A673 (cell line): ENCODE results near the gene GMCL2. TPM values are rescaled to one million over a fixed set of nuclear protein-coding genes. Genes with fewer than 3 reads are reported as not detected.

Experiments
- BruUV-seq: library from RNA; stranded (reverse); fragments of 400-500 nt; replicated peaks from 2 replicates; lab custom pipeline; 2021; lab: Mats Ljungman, UMichigan
- CTCF ChIA-PET: fragments of 300-600 bp; sonication (Branson Sonifier 250); formaldehyde crosslinking; loops from one replicate; lab custom pipeline; 2022; ENCODE audit warnings: antibody characterized with exemption; lab: Charles Lee
- POLR2A ChIA-PET: fragments of 300-600 bp; sonication (Branson Sonifier 250); formaldehyde crosslinking; loops from one replicate; lab custom pipeline; 2022; ENCODE audit warnings: antibody characterized with exemption; ENCODE audit not compliant: low non-redundant PET; lab: Charles Lee
- DNase-seq: peaks from one replicate; pipeline ENCODE4 v3.0.0-alpha.2; 2015; ENCODE audit warnings: low spot score
- H3K27ac ChIP-seq: fragments of 200-600 bp; sonication (generic); 2 replicates; pipeline ENCODE4 v1.5.1; 2016; ENCODE audit warnings: mixed run types, low read depth, mild to moderate bottlenecking, mixed read lengths, antibody characterized with exemption, low read length; ENCODE audit not compliant: poor library complexity, severe bottlenecking
- H3K27me3 ChIP-seq: fragments of 200-600 bp; sonication (generic); replicated peaks from 2 replicates; pipeline ENCODE4 v1.6.1; 2017; ENCODE audit warnings: mixed run types, low read depth, mild to moderate bottlenecking, mixed read lengths, antibody characterized with exemption, low read length; ENCODE audit not compliant: insufficient read depth, poor library complexity
- H3K36me3 ChIP-seq: fragments of 200-600 bp; sonication (generic); 2 replicates; pipeline ENCODE4 v1.6.1; 2016; ENCODE audit warnings: mixed run types, mild to moderate bottlenecking, mixed read lengths, antibody characterized with exemption, low read length; ENCODE audit not compliant: insufficient read depth, poor library complexity, severe bottlenecking
- H3K4me1 ChIP-seq: fragments of 200-600 bp; sonication (generic); 2 replicates; pipeline ENCODE4 v1.6.1; 2017; ENCODE audit warnings: mixed run types, mild to moderate bottlenecking, mixed read lengths, antibody characterized with exemption, low read length; ENCODE audit not compliant: insufficient read depth, poor library complexity, severe bottlenecking
- H3K4me3 ChIP-seq: fragments of 200-600 bp; sonication (generic); 2 replicates; pipeline ENCODE4 v1.5.1; 2016; ENCODE audit warnings: low read depth, mixed run types, mild to moderate bottlenecking, mixed read lengths, low read length; ENCODE audit not compliant: poor library complexity, severe bottlenecking
- H3K9me3 ChIP-seq: fragments of 200-600 bp; sonication (generic); 2 replicates; pipeline ENCODE4 v1.6.1; 2016; ENCODE audit warnings: mixed run types, low read depth, mild to moderate bottlenecking, mixed read lengths, antibody characterized with exemption, low read length; ENCODE audit not compliant: poor library complexity, severe bottlenecking
- EZH2 ChIP-seq: fragments of 200-600 bp; sonication (generic); IDR thresholded peaks from 2 replicates; pipeline ENCODE4 v1.6.1; 2017; ENCODE audit warnings: borderline replicate concordance, low read depth, mild to moderate bottlenecking, mixed read lengths, antibody characterized with exemption, low read length; ENCODE audit not compliant: poor library complexity, severe bottlenecking
- intact Hi-C: fragments of 100-400 bp; cut with micrococcal nuclease; formaldehyde crosslinking; loops from one replicate; pipeline ENCODE4 v1.10.0; 2022; ENCODE audit not compliant: unreplicated experiment
- total RNA-seq: library from RNA; stranded (reverse); gene quantifications from 2 replicates; pipeline ENCODE4 v1.2.3, GENCODE V29; 2021
- TF ChIP-seq, protein P1 (sequence below): fragments of 300-800, 200-600 bp; sonication (generic); conservative IDR thresholded peaks from 2 replicates; pipeline ENCODE4 v1.5.1; 2017; ENCODE audit warnings: low read depth, mild to moderate bottlenecking, antibody characterized with exemption, low read length, moderate library complexity, mixed read lengths

GMCL2 gene
- total RNA-seq, 1 experiment from 2014 or later, result not detected

DNA sequence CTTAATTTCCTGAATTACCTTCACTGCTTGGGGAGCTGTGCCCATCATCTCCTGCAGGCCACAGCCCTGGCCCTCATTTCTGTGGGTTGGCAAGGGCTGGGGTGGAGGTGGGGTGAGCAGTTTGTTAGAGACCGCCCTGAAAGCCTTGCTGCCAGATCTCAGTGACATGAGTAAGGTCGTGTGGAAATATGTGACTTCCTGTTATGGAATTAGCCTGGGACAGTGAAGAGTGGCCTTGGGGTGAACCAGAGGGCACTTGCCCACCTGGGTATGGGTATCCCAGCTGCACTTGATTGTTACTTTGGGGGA, 14.7 kb upstream of the GMCL2 start:
- no TSS peak for BruUV-seq
- TF ChIP-seq, protein P1, sequence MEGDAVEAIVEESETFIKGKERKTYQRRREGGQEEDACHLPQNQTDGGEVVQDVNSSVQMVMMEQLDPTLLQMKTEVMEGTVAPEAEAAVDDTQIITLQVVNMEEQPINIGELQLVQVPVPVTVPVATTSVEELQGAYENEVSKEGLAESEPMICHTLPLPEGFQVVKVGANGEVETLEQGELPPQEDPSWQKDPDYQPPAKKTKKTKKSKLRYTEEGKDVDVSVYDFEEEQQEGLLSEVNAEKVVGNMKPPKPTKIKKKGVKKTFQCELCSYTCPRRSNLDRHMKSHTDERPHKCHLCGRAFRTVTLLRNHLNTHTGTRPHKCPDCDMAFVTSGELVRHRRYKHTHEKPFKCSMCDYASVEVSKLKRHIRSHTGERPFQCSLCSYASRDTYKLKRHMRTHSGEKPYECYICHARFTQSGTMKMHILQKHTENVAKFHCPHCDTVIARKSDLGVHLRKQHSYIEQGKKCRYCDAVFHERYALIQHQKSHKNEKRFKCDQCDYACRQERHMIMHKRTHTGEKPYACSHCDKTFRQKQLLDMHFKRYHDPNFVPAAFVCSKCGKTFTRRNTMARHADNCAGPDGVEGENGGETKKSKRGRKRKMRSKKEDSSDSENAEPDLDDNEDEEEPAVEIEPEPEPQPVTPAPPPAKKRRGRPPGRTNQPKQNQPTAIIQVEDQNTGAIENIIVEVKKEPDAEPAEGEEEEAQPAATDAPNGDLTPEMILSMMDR, result no peak
- TF ChIP-seq EZH2, result no peak
- intact Hi-C loops, result no loop called here
- Histone ChIP-seq H3K27ac (no peak overlapping the region), H3K4me1 (peaks cover 6% of the 10 kb centered on the region), H3K36me3 (peaks cover 16% of the 10 kb centered on the region), H3K9me3 (no peaks in the 10 kb centered on the region), H3K4me3 (no peak overlapping the region), H3K27me3 (no peaks in the 10 kb centered on the region)
- DNase-seq, result no peak
- CTCF ChIA-PET, result no interaction called here
- POLR2A ChIA-PET, result interaction anchor here (0.7 kb wide), 1 partner anchor 347 kb away, joined by 5 read pairs; no protein-coding TSS in a partner anchor

DNA sequence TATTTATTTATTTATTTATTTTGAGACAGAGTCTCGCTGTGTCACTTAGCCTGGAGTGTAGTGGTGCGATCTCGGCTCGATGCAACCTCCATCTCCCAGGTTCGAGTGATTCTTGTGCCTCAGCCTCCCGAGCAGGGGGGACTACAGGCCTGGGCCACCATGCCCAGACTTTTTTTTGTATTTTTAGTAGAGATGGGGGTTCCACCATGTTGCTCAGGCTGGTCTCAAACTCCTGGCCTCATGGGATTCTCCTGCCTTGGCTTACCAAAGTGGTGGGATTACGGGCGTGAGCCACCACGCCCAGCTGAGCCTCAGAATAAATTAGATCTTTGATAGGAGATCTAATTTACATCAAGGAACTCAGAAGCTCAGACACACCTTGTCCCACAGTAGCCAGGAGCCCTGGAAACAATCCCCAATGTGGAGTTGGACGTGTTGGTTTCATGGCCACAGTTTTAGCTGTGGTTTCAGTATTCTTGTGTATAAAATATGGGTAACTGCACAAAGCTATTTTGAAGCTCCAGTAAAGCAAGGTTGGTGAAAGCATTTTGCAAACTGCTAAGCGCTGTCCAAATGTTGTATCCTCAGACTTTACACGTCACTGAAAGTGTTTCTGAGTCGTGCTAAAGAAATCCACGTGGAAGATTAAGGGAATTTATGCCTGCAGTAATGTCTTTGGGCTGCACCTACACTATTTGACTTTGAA, 14.2 kb upstream of the GMCL2 start:
- POLR2A ChIA-PET, result interaction anchor here (0.7 kb wide), 2 partner anchors 12 to 347 kb away, joined by 5 to 6 read pairs; no protein-coding TSS in a partner anchor
- Histone ChIP-seq H3K27ac (no peak overlapping the region), H3K36me3 (peaks cover 11% of the 10 kb centered on the region), H3K9me3 (no peaks in the 10 kb centered on the region), H3K4me3 (no peak overlapping the region), H3K4me1 (peaks cover 3% of the 10 kb centered on the region), H3K27me3 (no peaks in the 10 kb centered on the region)
- no peak for DNase-seq
- TF ChIP-seq, protein P1, result no peak
- TF ChIP-seq EZH2, result no peak
- intact Hi-C loops, result no loop called here
- no TSS peak for BruUV-seq
- CTCF ChIA-PET, result no interaction called here

DNA sequence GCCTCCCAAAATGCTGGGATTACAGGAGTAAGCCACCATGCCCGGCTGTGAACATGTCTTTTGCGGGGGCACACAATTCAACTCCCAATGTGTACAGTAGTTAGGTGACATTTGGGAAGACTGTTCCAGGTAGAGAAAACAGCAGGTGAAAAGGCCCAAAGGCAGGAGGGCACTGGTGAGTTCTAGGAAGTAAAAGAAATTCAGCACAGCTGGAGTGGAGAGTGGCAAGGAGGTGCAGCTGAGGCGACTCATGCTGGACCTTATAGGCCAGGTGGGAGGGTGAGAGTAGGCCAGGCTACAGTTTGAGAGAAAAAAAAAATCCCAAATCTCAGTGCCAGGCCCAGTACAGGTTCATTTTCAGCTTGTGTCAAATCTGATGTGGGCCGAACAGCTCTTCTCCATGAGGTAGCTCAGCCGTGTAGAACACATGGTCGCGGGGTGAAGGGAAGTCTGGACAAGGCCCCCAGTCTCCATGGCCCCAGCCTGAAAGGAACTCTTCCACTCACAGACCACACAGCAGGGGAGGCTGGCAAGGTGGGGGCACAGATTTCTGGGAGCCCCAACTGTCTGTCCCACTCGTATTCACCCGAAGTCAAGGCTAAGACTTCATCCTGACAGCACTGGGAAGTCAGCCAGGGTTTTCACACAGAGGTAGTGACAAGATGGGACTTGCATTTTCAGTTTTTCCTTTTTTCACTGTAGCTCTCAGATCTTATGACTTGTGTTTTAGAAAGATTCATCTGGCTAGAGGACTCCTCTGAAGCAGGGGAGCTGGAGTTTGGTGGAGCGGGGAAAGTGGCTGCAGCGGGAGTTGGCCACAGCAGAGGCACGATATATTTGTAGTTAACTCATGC, 12.6 kb upstream of the GMCL2 start:
- no TSS peak for BruUV-seq
- Histone ChIP-seq H3K27me3 (no peaks in the 10 kb centered on the region), H3K27ac (no peak overlapping the region), H3K4me3 (no peak overlapping the region), H3K4me1 (no peaks in the 10 kb centered on the region), H3K36me3 (no peaks in the 10 kb centered on the region), H3K9me3 (no peaks in the 10 kb centered on the region)
- intact Hi-C loops, result no loop called here
- TF ChIP-seq, protein P1, result no peak
- no peak for TF ChIP-seq EZH2
- no peak for DNase-seq
- ChIA-PET CTCF (no interaction called here), POLR2A (interaction anchor here (0.6 kb wide), 1 partner anchor 617 kb away, joined by 6 read pairs; no protein-coding TSS in a partner anchor)
